ENCODE measurements around the gene KCTD19.
"Not testable (repeated sequence)": the region's sequence is repeated elsewhere in the genome, so short reads cannot be mapped to it uniquely, and the experiment has no call there.

Gene KCTD19

GRCh38 chr16:67326472-67327309 is at the start of gene KCTD19, which contains the start of gene LRRC36:
Gene KCTD19 (minus strand): TSS chr16:67326741. CDS start chr16:67326707, 34 bp downstream.
Gene LRRC36 (plus strand): TSS chr16:67326815. CDS start chr16:67326863, 48 bp downstream.
- peak; percentile 39 for DNase-seq

- not testable (repeated sequence) for DNase-seq
These were observed 49.5 kb upstream of the KCTD19 start for GRCh38 chr16:67376012-67376411.

- no peak for DNase-seq
These were observed 46.1 kb upstream of the KCTD19 start for GRCh38 chr16:67372664-67373063.

- no peak for DNase-seq
These were observed 44.1 kb upstream of the KCTD19 start for GRCh38 chr16:67370661-67371060.

- no peak for DNase-seq
These were observed 38.2 kb upstream of the KCTD19 start for GRCh38 chr16:67364600-67365235.

GRCh38 chr16:67361038-67361437 is 34.5 kb upstream of the KCTD19 start:
- no peak for DNase-seq

GRCh38 chr16:67359540-67360269 is 33.2 kb upstream of the KCTD19 start:
- DNase-seq, result not testable (repeated sequence)

- DNase-seq, result no peak
These were observed 31.0 kb upstream of the KCTD19 start for GRCh38 chr16:67357561-67357960.

GRCh38 chr16:67356396-67356795 is 29.9 kb upstream of the KCTD19 start:
- no peak for DNase-seq

GRCh38 chr16:67352463-67352862 is 25.9 kb upstream of the KCTD19 start:
- DNase-seq, result not testable (repeated sequence)

GRCh38 chr16:67350324-67350723 is 23.8 kb upstream of the KCTD19 start:
- DNase-seq, result no peak

- no peak for DNase-seq
These were observed 22.6 kb upstream of the KCTD19 start for GRCh38 chr16:67349172-67349571.

GRCh38 chr16:67346341-67346740 is 19.8 kb upstream of the KCTD19 start:
- no peak for DNase-seq

GRCh38 chr16:67345401-67345800 is 18.9 kb upstream of the KCTD19 start:
- DNase-seq, result no peak

- no peak for DNase-seq
These were observed 16.1 kb upstream of the KCTD19 start for GRCh38 chr16:67342616-67343015.

GRCh38 chr16:67341250-67341649 is 14.7 kb upstream of the KCTD19 start:
- DNase-seq, result no peak

- DNase-seq, result no peak
These were observed 12.9 kb upstream of the KCTD19 start for GRCh38 chr16:67339453-67339852.

- no peak for DNase-seq
These were observed 10.1 kb upstream of the KCTD19 start for GRCh38 chr16:67336648-67337047.

- no peak for DNase-seq
These were observed 9.6 kb upstream of the KCTD19 start for GRCh38 chr16:67336116-67336515.

GRCh38 chr16:67333315-67333714 is 6.8 kb upstream of the KCTD19 start:
- no peak for DNase-seq

- no peak for DNase-seq
These were observed 3.4 kb upstream of the KCTD19 start for GRCh38 chr16:67329901-67330300.

GRCh38 chr16:67327743-67328142 is 1.2 kb upstream of the KCTD19 start:
- DNase-seq, result no peak

- no peak for DNase-seq
These were observed 448 bp downstream of the KCTD19 start for GRCh38 chr16:67326115-67326471.

- DNase-seq, result no peak
These were observed 8.7 kb downstream of the KCTD19 start for GRCh38 chr16:67317853-67318252.
